GM12878 (cell line): ENCODE results near the gene LAMA5. TPM values are rescaled to one million over a fixed set of nuclear protein-coding genes. Genes with fewer than 3 reads are reported as not detected.

Experiments used
- ATAC-seq: fragments of 200-7000 bp; cut with Tn5 transposase; 3 replicates; pipeline ENCODE4 v1.9.1; 2020; ENCODE audit warnings: mild to moderate bottlenecking, moderate library complexity
- BruUV-seq: library from RNA; stranded (reverse); fragments of 400-500 nt; replicated peaks from 2 replicates; lab custom pipeline; 2021; lab: Mats Ljungman, UMichigan
- CTCF ChIA-PET: fragments of 300-600 bp; sonication (Branson Sonifier 250); formaldehyde crosslinking; extraction: SDS; loops from one replicate; lab custom pipeline; 2021; ENCODE audit warnings: inconsistent platforms; lab: Yijun Ruan, JAX
- POLR2A ChIA-PET: fragments of 350-600 bp; formaldehyde crosslinking; extraction: SDS; loops from one replicate; lab custom pipeline; 2021; ENCODE audit warnings: inconsistent platforms; lab: Charles Lee
- RAD21 ChIA-PET: fragments of 300-600 bp; sonication (Branson Sonifier 250); formaldehyde crosslinking; loops from one replicate; lab custom pipeline; 2023; ENCODE audit warnings: antibody characterized with exemption; ENCODE audit not compliant: unreplicated experiment; lab: Charles Lee
- SMC1A ChIA-PET: fragments of 300-600 bp; sonication (Branson Sonifier 250); formaldehyde crosslinking; loops from one replicate; lab custom pipeline; 2023; ENCODE audit not compliant: unreplicated experiment, uncharacterized antibody; lab: Charles Lee
- DNase-seq: peaks from one replicate; pipeline ENCODE4 v3.0.0-alpha.2; 2011; ENCODE audit warnings: low read depth, low spot score
- FAIRE-seq: peaks from 3 replicates; lab custom pipeline; 2011; peaks lifted over from hg19 to GRCh38; lab: Jason Lieb, UNC
- H2AFZ ChIP-seq: 2 replicates; pipeline ENCODE4 v1.6.0; 2011; ENCODE audit warnings: low read depth, low read length, control low read depth; ENCODE audit not compliant: control insufficient read depth
- H3K27ac ChIP-seq: 2 replicates; pipeline ENCODE4 v1.5.1; 2011; ENCODE audit warnings: control low read depth; ENCODE audit not compliant: control insufficient read depth, insufficient read depth
- H3K27me3 ChIP-seq, 2 experiments: replicated peaks in 1 of 2; 2 replicates each; pipeline versions ENCODE4 v1.6.0 to v1.6.1; 2011; ENCODE audit warnings: low read length in 1 of 2; ENCODE audit not compliant: control insufficient read depth in 2 of 2, insufficient read depth in 2 of 2
- H3K36me3 ChIP-seq, 2 experiments: 2 replicates each; pipeline ENCODE4 v1.5.1; 2011; ENCODE audit warnings: low read length in 1 of 2; ENCODE audit not compliant: control insufficient read depth in 2 of 2, insufficient read depth in 2 of 2
- H3K4me1 ChIP-seq: 2 replicates; pipeline ENCODE4 v1.6.1; 2011; ENCODE audit warnings: mild to moderate bottlenecking, low read length, moderate library complexity, mixed read lengths; ENCODE audit not compliant: control insufficient read depth, insufficient read depth
- H3K4me2 ChIP-seq: 2 replicates; pipeline ENCODE4 v1.6.0; 2011; ENCODE audit warnings: control low read depth; ENCODE audit not compliant: control insufficient read depth, insufficient read depth
- H3K4me3 ChIP-seq: fragments of 200-600 bp; sonication (generic); 2 replicates; pipeline ENCODE4 v1.5.1; 2016
- H3K79me2 ChIP-seq: 2 replicates; pipeline ENCODE4 v1.6.0; 2011; ENCODE audit warnings: low read length; ENCODE audit not compliant: control insufficient read depth, insufficient read depth
- H3K9ac ChIP-seq: 2 replicates; pipeline ENCODE4 v1.8.0; 2011; ENCODE audit warnings: low read length, control low read depth, mixed read lengths; ENCODE audit not compliant: control insufficient read depth, insufficient read depth
- H3K9me3 ChIP-seq: replicated peaks from 3 replicates; pipeline ENCODE4 v1.5.1; 2011; ENCODE audit warnings: mild to moderate bottlenecking, low read length; ENCODE audit not compliant: control insufficient read depth, insufficient read depth
- H4K20me1 ChIP-seq: 2 replicates; pipeline ENCODE4 v1.6.0; 2011; ENCODE audit not compliant: control insufficient read depth, insufficient read depth
- BCL11A ChIP-seq: IDR thresholded peaks from 2 replicates; pipeline ENCODE4 v1.6.1; 2011; ENCODE audit warnings: low read depth, low read length
- CHD1 ChIP-seq: IDR thresholded peaks from 2 replicates; pipeline ENCODE4 v1.6.1; 2012; ENCODE audit warnings: low read depth, low read length, improper control_type of control experiment
- EGR1 ChIP-seq, 2 experiments: IDR thresholded peaks; 1 replicate in 1 of 2; 2 replicates in 1 of 2; pipeline ENCODE4 v1.6.1; 2011 to 2012; ENCODE audit warnings: low read depth in 2 of 2, low read length in 2 of 2, borderline replicate concordance in 1 of 2, mild to moderate bottlenecking in 1 of 2, moderate library complexity in 1 of 2
- FOXM1 ChIP-seq: IDR thresholded peaks from 2 replicates; pipeline ENCODE4 v1.6.1; 2012; ENCODE audit warnings: low read depth, mild to moderate bottlenecking, inconsistent platforms, low read length, moderate library complexity
- GATAD2B ChIP-seq: fragments of 450-650 bp; conservative IDR thresholded peaks from 2 replicates; pipeline ENCODE4 v1.6.1; 2017; ENCODE audit warnings: low read depth, mild to moderate bottlenecking, moderate library complexity
- HDAC2 ChIP-seq: fragments of 200-600 bp; sonication (generic); IDR thresholded peaks from 2 replicates; pipeline ENCODE4 v1.6.1; 2017
- KAT2A ChIP-seq: conservative IDR thresholded peaks from 2 replicates; pipeline ENCODE4 v1.6.1; 2011; ENCODE audit warnings: low read depth, low read length; ENCODE audit not compliant: control insufficient read depth
- NR2C2 ChIP-seq: IDR thresholded peaks from 2 replicates; pipeline ENCODE4 v1.6.1; 2011; ENCODE audit warnings: borderline replicate concordance, low read depth; ENCODE audit not compliant: control insufficient read depth, insufficient read length
- PAX8 ChIP-seq: fragments of 450-650 bp; IDR thresholded peaks from 2 replicates; pipeline ENCODE4 v1.6.1; 2017; ENCODE audit warnings: mild to moderate bottlenecking, moderate library complexity
- POLR2A ChIP-seq: IDR thresholded peaks from 2 replicates; pipeline ENCODE4 v1.6.1; 2011; ENCODE audit warnings: low read depth, mild to moderate bottlenecking, low read length
- POLR2AphosphoS5 ChIP-seq: IDR thresholded peaks from 2 replicates; pipeline ENCODE4 v1.6.1; 2011; ENCODE audit warnings: mild to moderate bottlenecking, low read length, inconsistent platforms
- RB1 ChIP-seq: fragments of 450-650 bp; formaldehyde crosslinking; IDR thresholded peaks from 2 replicates; pipeline ENCODE4 v1.6.1; 2017; ENCODE audit warnings: mild to moderate bottlenecking, borderline replicate concordance
- RCOR1 ChIP-seq: conservative IDR thresholded peaks from 2 replicates; pipeline ENCODE4 v1.6.1; 2012; ENCODE audit warnings: low read depth, low read length, improper control_type of control experiment
- RUNX3 ChIP-seq: IDR thresholded peaks from 2 replicates; pipeline ENCODE4 v1.6.1; 2012; ENCODE audit warnings: low read length, inconsistent platforms
- SUZ12 ChIP-seq: fragments of 200-600 bp; sonication (generic); IDR thresholded peaks from one replicate; pipeline ENCODE4 v1.6.1; 2018; ENCODE audit warnings: antibody characterized with exemption, mild to moderate bottlenecking; ENCODE audit not compliant: unreplicated experiment
- TCF12 ChIP-seq: IDR thresholded peaks from 2 replicates; pipeline ENCODE4 v1.6.1; 2011; ENCODE audit warnings: low read depth, mild to moderate bottlenecking, low read length
- TCF7 ChIP-seq: IDR thresholded peaks from 2 replicates; pipeline ENCODE4 v1.6.1; 2014; ENCODE audit warnings: antibody characterized with exemption, borderline replicate concordance
- ZNF274 ChIP-seq: IDR thresholded peaks from one replicate; pipeline ENCODE4 v1.8.0; 2011; ENCODE audit not compliant: insufficient read length, insufficient read depth
- ZNF384 ChIP-seq: IDR thresholded peaks from 2 replicates; pipeline ENCODE4 v1.6.1; 2012; ENCODE audit warnings: low read depth, mild to moderate bottlenecking, low read length, improper control_type of control experiment, borderline replicate concordance
- WGBS: methylation state at CpG from one replicate; pipeline ENCODE4 v1.1.6; 2016; ENCODE audit warnings: low lambda C conversion rate; ENCODE audit not compliant: insufficient replicate concordance, insufficient coverage; ENCODE audit errors: missing lambda C conversion rate; 5-methylcytosine and 5-hydroxymethylcytosine counted together
- in situ Hi-C: fragments of 300-500 bp; cut with MboI; formaldehyde crosslinking; loops from 9 replicates; pipeline ENCODE4 v1.14.3; 2018; ENCODE audit warnings: mixed read lengths
- intact Hi-C: fragments of 100-400 bp; cut with micrococcal nuclease; formaldehyde crosslinking; loops from one replicate; pipeline ENCODE4 v1.14.2; 2022; ENCODE audit not compliant: unreplicated experiment
- polyA plus RNA-seq, 11 experiments: library from polyadenylated mRNA; depleted of rRNA in 4 of 11; unstranded in 6 of 11; stranded (reverse) in 5 of 11; fragments of >200 nt; fragmentation: Nextera tagmentation in 4 of 11; fragmentation: Illumina TruSeq in 1 of 11; extraction: Ambion mirVana in 4 of 11; extraction: Trizol in 1 of 11; gene quantifications; 1 replicate in 1 of 11; 2 replicates in 10 of 11; pipeline versions ENCODE4 v1.2.1 to v1.2.3, GENCODE V29; 2011 to 2016; ENCODE audit warnings: inconsistent platforms in 2 of 11, missing spikeins in 2 of 11, low read depth in 1 of 11
- total RNA-seq, 4 experiments: library from RNA; depleted of rRNA in 3 of 4; stranded (reverse); fragments of >200 nt in 3 of 4; fragmentation: Illumina TruSeq in 1 of 4; extraction: Trizol in 1 of 4; gene quantifications; 2 replicates each; pipeline versions ENCODE4 v1.2.1 to v1.2.3, GENCODE V29; 2013 to 2021

Gene LAMA5
- total and polyA plus RNA-seq, 10 of the 15 experiments (the other 5 are each of a cell fraction or from before 2014, with no cell fraction given): 0.09 to 3.1 (median 1.6) TPM; not detected in 3

DNA sequence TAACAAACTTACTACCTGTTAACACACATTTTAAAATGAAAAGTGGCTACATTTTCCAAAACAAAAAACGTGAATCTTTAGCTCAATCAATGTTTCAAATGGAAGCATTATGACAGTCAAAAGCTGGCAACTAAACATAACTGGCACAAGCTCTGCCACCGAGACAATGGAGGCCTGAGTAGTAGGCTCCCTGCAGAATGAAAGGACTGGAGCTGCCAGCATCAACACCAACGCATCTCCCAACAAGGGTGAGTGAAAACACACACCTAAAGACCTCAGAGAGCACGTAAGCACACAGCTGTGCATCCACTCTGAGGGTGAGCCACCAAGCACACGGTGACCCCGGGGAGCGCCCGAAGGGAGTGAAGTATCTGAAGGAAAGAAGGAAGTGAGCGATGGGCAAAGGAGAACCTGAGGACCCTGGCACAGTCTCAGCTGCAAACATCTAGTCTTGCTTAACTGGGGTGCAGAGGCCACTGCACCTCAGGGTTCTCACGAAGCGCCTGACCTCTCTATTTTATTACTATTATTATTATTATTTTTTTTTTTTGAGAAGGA, 65.9 kb downstream of the LAMA5 start:
- Histone ChIP-seq H3K79me2 (peaks cover 32% of the 10 kb centered on the region), H4K20me1 (peaks cover 13% of the 10 kb centered on the region), H3K27me3 (no peaks in the 10 kb centered on the region), H2AFZ (no peak overlapping the region), H3K27ac (no peak overlapping the region), H3K36me3 (peaks cover 4 to 9% of the 10 kb centered on the region in 2 experiments), H3K9ac (no peak overlapping the region), H3K4me3 (no peak overlapping the region), H3K9me3 (no peaks in the 10 kb centered on the region), H3K4me2 (no peak overlapping the region), H3K4me1 (peaks cover 10% of the 10 kb centered on the region)
- in situ Hi-C loops: loop anchor here (10.0 kb wide), 1 partner anchor 314 kb away; no protein-coding TSS in a partner anchor
- SMC1A ChIA-PET: interaction anchor here (0.7 to 1.1 kb wide), 4 partner anchors 39 to 99 kb away, joined by 3 read pairs; no protein-coding TSS in a partner anchor
- TF ChIP-seq KAT2A (no peak), TCF12 (no peak), BCL11A (no peak), HDAC2 (no peak), NR2C2 (no peak), FOXM1 (no peak), RB1 (no peak), SUZ12 (no peak), EGR1 (IDR thresholded peaks at IDR 0.05; ENCODE audit: borderline replicate concordance in 1 of 2, low read depth in 2 of 2, low read length in 2 of 2) (no peak), PAX8 (no peak), POLR2A (no peak), CHD1 (no peak), GATAD2B (no peak), RUNX3 (no peak), RCOR1 (no peak), ZNF274 (no peak), POLR2AphosphoS5 (no peak), ZNF384 (no peak), TCF7 (no peak)
- RAD21 ChIA-PET: interaction anchor here (1.0 to 2.2 kb wide), 3 partner anchors 81 to 108 kb away, joined by 3 to 12 read pairs (median 6); no protein-coding TSS in a partner anchor
- POLR2A ChIA-PET: interaction anchor here (0.9 kb wide), 1 partner anchor 86 kb away, joined by 4 read pairs; the partner anchor contains the start of gene RPS21
- CTCF ChIA-PET: interaction anchor here (0.8 to 2.4 kb wide), 11 partner anchors 10 to 316 kb away, joined by 3 to 33 read pairs (median 3); partner anchors contain the start of gene RPS21
- WGBS: 79% methylated on average over 11 of the region's 11 CpGs
- BruUV-seq: no TSS peak
- ATAC-seq: no peak
- no peak for DNase-seq
- intact Hi-C loops: loop anchor here (5.0 kb wide), 2 partner anchors 316 to 491 kb away; no protein-coding TSS in a partner anchor
- no peak for FAIRE-seq
